SK-N-SH treated with all-trans-retinoic acid at 6 μM for 48 hours (cell line): ENCODE data around the gene FOXA1.

Experiments
- ATAC-seq: fragments of 200-7000 bp; cut with Tn5 transposase; 3 replicates; pipeline ENCODE4 v1.9.1; 2020; ENCODE audit warnings: mild to moderate bottlenecking, moderate library complexity
- ARNTL ChIP-seq: fragments of 450-650 bp; formaldehyde crosslinking; IDR thresholded peaks from 2 replicates; pipeline ENCODE4 v1.5.0; 2020; ENCODE audit warnings: low read depth, mild to moderate bottlenecking, moderate library complexity, borderline replicate concordance
- BACH2 ChIP-seq: fragments of 250-450 bp; sonication (Bioruptor Pico); IDR thresholded peaks from 2 replicates; pipeline ENCODE4 v1.9.0; 2021; ENCODE audit warnings: mild to moderate bottlenecking, borderline replicate concordance
- CSDC2 ChIP-seq: fragments of 250-450 bp; sonication (Bioruptor Pico); IDR thresholded peaks from 2 replicates; pipeline ENCODE4 v1.5.0; 2020; ENCODE audit warnings: mild to moderate bottlenecking, moderate library complexity
- CSRNP3 ChIP-seq: fragments of 250-450 bp; sonication (Bioruptor Pico); IDR thresholded peaks from 2 replicates; pipeline ENCODE4 v1.5.1; 2021; ENCODE audit warnings: mild to moderate bottlenecking, moderate library complexity
- ESRRG ChIP-seq: fragments of 250-450 bp; sonication (Bioruptor Pico); IDR thresholded peaks from 2 replicates; pipeline ENCODE4 v1.6.1; 2021; ENCODE audit warnings: mild to moderate bottlenecking
- GLIS3 ChIP-seq: fragments of 250-450 bp; sonication (Bioruptor Pico); IDR thresholded peaks from 2 replicates; pipeline ENCODE4 v1.5.0; 2020; ENCODE audit warnings: mild to moderate bottlenecking, moderate library complexity
- ISL1 ChIP-seq: fragments of 250-450 bp; sonication (Bioruptor Pico); IDR thresholded peaks from 2 replicates; pipeline ENCODE4 v2.1.2; 2022; ENCODE audit warnings: mild to moderate bottlenecking, moderate library complexity
- OSR1 ChIP-seq: fragments of 250-450 bp; sonication (Bioruptor Pico); IDR thresholded peaks from 2 replicates; pipeline ENCODE4 v1.8.0; 2022; ENCODE audit warnings: moderate library complexity, mild to moderate bottlenecking, inconsistent platforms
- RARB ChIP-seq: fragments of 250-450 bp; sonication (Bioruptor Pico); IDR thresholded peaks from 2 replicates; pipeline ENCODE4 v1.8.0; 2021; ENCODE audit warnings: mild to moderate bottlenecking, moderate library complexity
- SNAI2 ChIP-seq: fragments of 250-450 bp; sonication (Bioruptor Pico); IDR thresholded peaks from 2 replicates; pipeline ENCODE4 v1.5.0; 2020; ENCODE audit warnings: mild to moderate bottlenecking, moderate library complexity
- TCF4 ChIP-seq: fragments of 250-450 bp; sonication (Bioruptor Pico); IDR thresholded peaks from 2 replicates; pipeline ENCODE4 v1.8.0; 2021; ENCODE audit warnings: mild to moderate bottlenecking, moderate library complexity, borderline replicate concordance
- TOX ChIP-seq: fragments of 250-450 bp; sonication (Bioruptor Pico); IDR thresholded peaks from 2 replicates; pipeline ENCODE4 v1.8.0; 2021; ENCODE audit warnings: mild to moderate bottlenecking, moderate library complexity, borderline replicate concordance
- ZC3H10 ChIP-seq: fragments of 250-450 bp; sonication (Bioruptor Pico); IDR thresholded peaks from 2 replicates; pipeline ENCODE4 v1.5.1; 2021; ENCODE audit warnings: mild to moderate bottlenecking, moderate library complexity
- ZFP3 ChIP-seq: fragments of 250-450 bp; sonication (Bioruptor Pico); IDR thresholded peaks from 2 replicates; pipeline ENCODE4 v1.5.0; 2020; ENCODE audit warnings: mild to moderate bottlenecking, moderate library complexity
- ZFP30 ChIP-seq: fragments of 450-650 bp; formaldehyde crosslinking; IDR thresholded peaks from 2 replicates; pipeline ENCODE4 v1.5.0; 2022; ENCODE audit warnings: mild to moderate bottlenecking, moderate library complexity
- ZNF70 ChIP-seq: fragments of 450-650 bp; formaldehyde crosslinking; IDR thresholded peaks from 2 replicates; pipeline ENCODE4 v1.5.0; 2020; ENCODE audit warnings: mild to moderate bottlenecking, moderate library complexity
- ZNF8 ChIP-seq: fragments of 450-650 bp; formaldehyde crosslinking; IDR thresholded peaks from 2 replicates; pipeline ENCODE4 v1.5.0; 2020; ENCODE audit warnings: mild to moderate bottlenecking, moderate library complexity
- TF ChIP-seq, protein P1 (sequence below): fragments of 250-450 bp; sonication (Bioruptor Pico); IDR thresholded peaks from 2 replicates; pipeline ENCODE4 v1.8.0; 2021; ENCODE audit warnings: low read depth, mild to moderate bottlenecking, moderate library complexity, borderline replicate concordance
- TF ChIP-seq, protein P2 (sequence below): fragments of 250-450 bp; sonication (Bioruptor Pico); IDR thresholded peaks from 2 replicates; pipeline ENCODE4 v1.5.1; 2020; ENCODE audit warnings: low read depth, mild to moderate bottlenecking, moderate library complexity
- TF ChIP-seq, protein P3 (sequence below): fragments of 250-450 bp; sonication (Bioruptor Pico); IDR thresholded peaks from 2 replicates; pipeline ENCODE4 v1.8.0; 2020; ENCODE audit warnings: mild to moderate bottlenecking, moderate library complexity, borderline replicate concordance

FOXA1 gene

DNA sequence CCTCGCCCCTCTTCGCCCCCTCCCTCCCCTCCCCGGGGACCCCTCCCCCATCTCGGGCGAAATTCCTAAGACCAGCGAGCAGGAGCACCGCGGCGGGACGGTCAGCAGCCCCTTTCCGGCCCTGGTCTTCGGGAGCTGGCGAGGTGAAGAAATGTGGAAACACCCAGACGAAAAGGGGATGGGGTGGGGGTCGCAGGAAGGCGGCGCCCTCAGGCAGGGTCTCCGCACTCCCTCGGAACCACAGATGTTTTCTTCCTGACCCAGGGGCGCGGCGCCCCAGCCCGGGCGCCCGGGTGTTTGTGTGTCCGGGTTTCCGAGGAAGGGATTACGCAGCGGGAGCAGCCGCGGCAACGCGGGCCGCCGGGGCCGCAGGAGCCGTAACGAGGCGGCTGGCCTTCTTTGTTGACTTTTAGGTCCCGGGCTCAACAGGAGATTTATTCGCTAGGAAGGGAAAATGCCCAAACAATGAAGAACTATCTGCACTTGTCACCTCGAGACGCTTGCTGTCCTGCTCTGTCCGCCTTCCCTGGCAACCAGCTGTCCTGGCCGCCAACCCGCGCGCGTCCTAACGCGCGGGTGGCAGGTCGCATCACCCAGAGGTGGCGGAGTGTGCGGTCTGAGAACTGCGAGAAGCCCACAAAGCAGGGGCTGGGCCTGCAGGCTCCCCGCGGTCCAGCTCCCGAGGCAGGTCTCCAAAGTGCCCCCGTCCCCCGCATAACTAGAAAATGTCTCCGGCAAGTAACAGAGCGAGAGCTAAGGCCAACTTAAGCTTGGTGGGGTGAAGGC lies 7.0 kb downstream of the FOXA1 start:
- ATAC-seq, result no peak
- TF ChIP-seq BACH2 (CRISPR knock-in tag), result no peak
- TF ChIP-seq ZNF8, result no peak
- TF ChIP-seq ESRRG (CRISPR knock-in tag), result no peak
- TF ChIP-seq ZFP30, result no peak
- TF ChIP-seq CSRNP3 (CRISPR knock-in tag), result no peak
- no peak for TF ChIP-seq ZNF70 (CRISPR knock-in tag)
- no peak for TF ChIP-seq ZFP3
- no peak for TF ChIP-seq OSR1 (CRISPR knock-in tag)
- no peak for TF ChIP-seq RARB
- no peak for TF ChIP-seq CSDC2 (CRISPR knock-in tag)
- TF ChIP-seq, protein P1, sequence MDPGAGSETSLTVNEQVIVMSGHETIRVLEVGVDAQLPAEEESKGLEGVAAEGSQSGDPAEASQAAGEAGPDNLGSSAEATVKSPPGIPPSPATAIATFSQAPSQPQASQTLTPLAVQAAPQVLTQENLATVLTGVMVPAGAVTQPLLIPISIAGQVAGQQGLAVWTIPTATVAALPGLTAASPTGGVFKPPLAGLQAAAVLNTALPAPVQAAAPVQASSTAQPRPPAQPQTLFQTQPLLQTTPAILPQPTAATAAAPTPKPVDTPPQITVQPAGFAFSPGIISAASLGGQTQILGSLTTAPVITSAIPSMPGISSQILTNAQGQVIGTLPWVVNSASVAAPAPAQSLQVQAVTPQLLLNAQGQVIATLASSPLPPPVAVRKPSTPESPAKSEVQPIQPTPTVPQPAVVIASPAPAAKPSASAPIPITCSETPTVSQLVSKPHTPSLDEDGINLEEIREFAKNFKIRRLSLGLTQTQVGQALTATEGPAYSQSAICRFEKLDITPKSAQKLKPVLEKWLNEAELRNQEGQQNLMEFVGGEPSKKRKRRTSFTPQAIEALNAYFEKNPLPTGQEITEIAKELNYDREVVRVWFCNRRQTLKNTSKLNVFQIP (CRISPR knock-in tag), result no peak
- no peak for TF ChIP-seq ISL1
- no peak for TF ChIP-seq TOX (CRISPR knock-in tag)

DNA sequence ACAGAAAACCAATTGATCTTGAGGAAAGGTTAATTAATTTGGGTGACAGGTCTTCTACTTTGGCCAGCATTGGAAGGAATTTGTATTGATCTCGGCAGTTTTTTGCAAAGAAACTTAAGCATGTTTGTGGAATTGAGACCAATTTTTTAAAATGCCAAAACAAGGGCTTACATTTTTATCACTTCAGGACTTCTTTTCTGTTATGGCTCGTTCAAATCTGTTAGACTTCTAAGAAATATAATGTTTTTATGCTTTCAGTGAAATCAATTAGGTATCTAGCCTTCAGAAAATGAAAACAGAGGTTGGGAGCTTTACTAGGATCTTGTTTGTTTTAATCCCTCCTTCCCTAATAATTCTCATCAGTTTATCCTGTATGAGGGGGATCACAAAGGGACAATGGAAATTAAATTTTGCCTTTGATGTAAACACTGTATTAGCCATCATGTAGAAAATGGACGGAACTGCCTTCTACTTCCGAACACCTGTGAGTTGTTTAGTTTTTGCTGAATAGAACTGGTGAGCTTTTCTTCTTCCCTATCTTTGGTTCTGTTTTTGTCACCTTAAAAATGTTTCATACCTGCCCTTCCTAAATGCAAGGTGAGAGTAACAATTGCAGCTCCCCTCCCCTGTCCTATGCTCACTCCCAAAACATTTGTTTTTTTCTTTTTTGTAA lies 7.8 kb downstream of the FOXA1 start:
- no peak for TF ChIP-seq ESRRG (CRISPR knock-in tag)
- TF ChIP-seq TCF4, result no peak
- no peak for TF ChIP-seq RARB
- no peak for TF ChIP-seq CSDC2 (CRISPR knock-in tag)
- TF ChIP-seq, protein P2, sequence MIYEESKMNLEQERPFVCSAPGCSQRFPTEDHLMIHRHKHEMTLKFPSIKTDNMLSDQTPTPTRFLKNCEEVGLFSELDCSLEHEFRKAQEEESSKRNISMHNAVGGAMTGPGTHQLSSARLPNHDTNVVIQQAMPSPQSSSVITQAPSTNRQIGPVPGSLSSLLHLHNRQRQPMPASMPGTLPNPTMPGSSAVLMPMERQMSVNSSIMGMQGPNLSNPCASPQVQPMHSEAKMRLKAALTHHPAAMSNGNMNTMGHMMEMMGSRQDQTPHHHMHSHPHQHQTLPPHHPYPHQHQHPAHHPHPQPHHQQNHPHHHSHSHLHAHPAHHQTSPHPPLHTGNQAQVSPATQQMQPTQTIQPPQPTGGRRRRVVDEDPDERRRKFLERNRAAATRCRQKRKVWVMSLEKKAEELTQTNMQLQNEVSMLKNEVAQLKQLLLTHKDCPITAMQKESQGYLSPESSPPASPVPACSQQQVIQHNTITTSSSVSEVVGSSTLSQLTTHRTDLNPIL (CRISPR knock-in tag), result no peak
- TF ChIP-seq TOX (CRISPR knock-in tag), result no peak
- TF ChIP-seq OSR1 (CRISPR knock-in tag), result no peak
- TF ChIP-seq SNAI2 (CRISPR knock-in tag), result no peak
- no peak for TF ChIP-seq ZNF8
- no peak for TF ChIP-seq ZNF70 (CRISPR knock-in tag)
- TF ChIP-seq GLIS3, result no peak
- no peak for TF ChIP-seq ISL1
- no peak for TF ChIP-seq CSRNP3 (CRISPR knock-in tag)
- TF ChIP-seq, protein P3, sequence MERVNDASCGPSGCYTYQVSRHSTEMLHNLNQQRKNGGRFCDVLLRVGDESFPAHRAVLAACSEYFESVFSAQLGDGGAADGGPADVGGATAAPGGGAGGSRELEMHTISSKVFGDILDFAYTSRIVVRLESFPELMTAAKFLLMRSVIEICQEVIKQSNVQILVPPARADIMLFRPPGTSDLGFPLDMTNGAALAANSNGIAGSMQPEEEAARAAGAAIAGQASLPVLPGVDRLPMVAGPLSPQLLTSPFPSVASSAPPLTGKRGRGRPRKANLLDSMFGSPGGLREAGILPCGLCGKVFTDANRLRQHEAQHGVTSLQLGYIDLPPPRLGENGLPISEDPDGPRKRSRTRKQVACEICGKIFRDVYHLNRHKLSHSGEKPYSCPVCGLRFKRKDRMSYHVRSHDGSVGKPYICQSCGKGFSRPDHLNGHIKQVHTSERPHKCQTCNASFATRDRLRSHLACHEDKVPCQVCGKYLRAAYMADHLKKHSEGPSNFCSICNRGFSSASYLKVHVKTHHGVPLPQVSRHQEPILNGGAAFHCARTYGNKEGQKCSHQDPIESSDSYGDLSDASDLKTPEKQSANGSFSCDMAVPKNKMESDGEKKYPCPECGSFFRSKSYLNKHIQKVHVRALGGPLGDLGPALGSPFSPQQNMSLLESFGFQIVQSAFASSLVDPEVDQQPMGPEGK (CRISPR knock-in tag), result no peak
- no peak for TF ChIP-seq ZC3H10 (CRISPR knock-in tag)
- TF ChIP-seq, protein P1 (CRISPR knock-in tag), result no peak
- no peak for TF ChIP-seq ARNTL
- no peak for TF ChIP-seq BACH2 (CRISPR knock-in tag)
- ATAC-seq, result no peak
